Effector memory CD8-positive, alpha-beta T cell (primary cell): Measurements from ENCODE around the gene PRSS50.

Experiments
- ATAC-seq: fragments of 150-1000 bp; cut with Tn5 transposase; replicated peaks from 2 replicates; pipeline ENCODE4 v1.10.0; 2021; ENCODE audit warnings: mild to moderate bottlenecking, moderate library complexity
- DNase-seq, 3 experiments: peaks; one replicate each; pipeline ENCODE4 v3.0.0; 2021
- H3K27ac Mint-ChIP-seq, 2 donors: one replicate each; pipeline ENCODE4 v1.8.0; 2022; ENCODE audit warnings: mild to moderate bottlenecking in 2 of 2, mixed read lengths in 2 of 2, moderate library complexity in 2 of 2
- H3K27me3 Mint-ChIP-seq, 2 donors: one replicate each; pipeline ENCODE4 v1.8.0; 2022; ENCODE audit warnings: mixed read lengths in 2 of 2
- H3K36me3 Mint-ChIP-seq: one replicate; pipeline ENCODE4 v1.8.0; 2022; ENCODE audit warnings: mild to moderate bottlenecking, moderate library complexity, mixed read lengths; ENCODE audit not compliant: insufficient read depth
- H3K4me1 Mint-ChIP-seq, 2 donors: one replicate each; pipeline ENCODE4 v1.8.0; 2022; ENCODE audit warnings: low read depth in 2 of 2, mixed read lengths in 2 of 2
- H3K4me3 Mint-ChIP-seq, 2 donors: one replicate each; pipeline ENCODE4 v1.8.0; 2022; ENCODE audit warnings: mild to moderate bottlenecking in 2 of 2, mixed read lengths in 2 of 2, moderate library complexity in 2 of 2
- H3K9me3 Mint-ChIP-seq, 2 donors: one replicate each; pipeline ENCODE4 v1.8.0; 2022; ENCODE audit warnings: mixed read lengths in 2 of 2

The PRSS50 gene

GRCh38 chr3:46681856-46682540 lies 35.7 kb downstream of the PRSS50 start:
- no peak for ATAC-seq
- Mint-ChIP-seq H3K9me3 (no peaks in the 10 kb centered on the region), H3K27me3 (peaks cover 0 to 19% of the 10 kb centered on the region in 2 donors), H3K4me1 (no peaks in the 10 kb centered on the region), H3K4me3 (no peak overlapping the region), H3K27ac (no peak overlapping the region), H3K36me3 (no peaks in the 10 kb centered on the region)
- no peak for DNase-seq

GRCh38 chr3:46681387-46681786 lies 36.3 kb downstream of the PRSS50 start:
- no peak for ATAC-seq

GRCh38 chr3:46680298-46680826 lies 37.3 kb downstream of the PRSS50 start:
- Mint-ChIP-seq H3K4me3 (no peak overlapping the region), H3K27ac (no peak overlapping the region), H3K4me1 (no peaks in the 10 kb centered on the region), H3K27me3 (peaks cover 0 to 11% of the 10 kb centered on the region in 2 donors), H3K36me3 (no peaks in the 10 kb centered on the region), H3K9me3 (no peaks in the 10 kb centered on the region)
- no peak for DNase-seq
- ATAC-seq = no peak

More at GRCh38 chr3:46681387-46681786, 36.3 kb downstream of the PRSS50 start:
- H3K4me1 Mint-ChIP-seq = no peaks in the 10 kb centered on the region
- H3K27ac Mint-ChIP-seq = no peak overlapping the region
- H3K36me3 Mint-ChIP-seq = no peaks in the 10 kb centered on the region
- H3K27me3 Mint-ChIP-seq = peaks cover 0 to 19% of the 10 kb centered on the region in 2 donors
- no peaks in the 10 kb centered on the region for H3K9me3 Mint-ChIP-seq
- no peak for DNase-seq
- no peak overlapping the region for H3K4me3 Mint-ChIP-seq

GRCh38 chr3:46679681-46680080 lies 38.0 kb downstream of the PRSS50 start:
- peak overlapping the region in 1 of 2 donors; percentile 26 for H3K27ac Mint-ChIP-seq
- no peaks in the 10 kb centered on the region for H3K4me1 Mint-ChIP-seq

GRCh38 chr3:46678280-46678679 lies 39.4 kb downstream of the PRSS50 start:
- H3K4me3 Mint-ChIP-seq = no peak overlapping the region
- no peaks in the 10 kb centered on the region for H3K36me3 Mint-ChIP-seq
- no peak overlapping the region for H3K27ac Mint-ChIP-seq

More at GRCh38 chr3:46679681-46680080, 38.0 kb downstream of the PRSS50 start:
- H3K27me3 Mint-ChIP-seq = peaks cover 0 to 10% of the 10 kb centered on the region in 2 donors
- ATAC-seq (no peak), DNase-seq (no peak)
- no peaks in the 10 kb centered on the region for H3K36me3 Mint-ChIP-seq
- H3K4me3 Mint-ChIP-seq = no peak overlapping the region
- H3K9me3 Mint-ChIP-seq = no peaks in the 10 kb centered on the region

GRCh38 chr3:46677411-46677726 lies 40.3 kb downstream of the PRSS50 start:
- no peaks in the 10 kb centered on the region for H3K9me3 Mint-ChIP-seq
- no peaks in the 10 kb centered on the region for H3K4me1 Mint-ChIP-seq
- H3K27me3 Mint-ChIP-seq = peaks cover 0 to 18% of the 10 kb centered on the region in 2 donors
- H3K36me3 Mint-ChIP-seq = no peaks in the 10 kb centered on the region
- no peak for DNase-seq
- H3K27ac Mint-ChIP-seq = no peak overlapping the region
- H3K4me3 Mint-ChIP-seq = no peak overlapping the region
- no peak for ATAC-seq

More at GRCh38 chr3:46678280-46678679, 39.4 kb downstream of the PRSS50 start:
- Mint-ChIP-seq H3K9me3 (no peaks in the 10 kb centered on the region), H3K4me1 (no peaks in the 10 kb centered on the region), H3K27me3 (peaks cover 0 to 16% of the 10 kb centered on the region in 2 donors)
- ATAC-seq = no peak
- DNase-seq = no peak

GRCh38 chr3:46676601-46677410 lies 40.9 kb downstream of the PRSS50 start:
- Mint-ChIP-seq H3K36me3 (no peaks in the 10 kb centered on the region), H3K27ac (no peak overlapping the region), H3K4me3 (no peak overlapping the region), H3K27me3 (peaks cover 0 to 18% of the 10 kb centered on the region in 2 donors), H3K9me3 (no peaks in the 10 kb centered on the region), H3K4me1 (no peaks in the 10 kb centered on the region)
- DNase-seq (no peak), ATAC-seq (no peak)

- peaks cover 0 to 18% of the 10 kb centered on the region in 2 donors for H3K27me3 Mint-ChIP-seq
- ATAC-seq (no peak), DNase-seq (no peak)
- H3K27ac Mint-ChIP-seq = no peak overlapping the region
- no peaks in the 10 kb centered on the region for H3K9me3 Mint-ChIP-seq
- no peaks in the 10 kb centered on the region for H3K36me3 Mint-ChIP-seq
- no peak overlapping the region for H3K4me3 Mint-ChIP-seq
- H3K4me1 Mint-ChIP-seq = no peaks in the 10 kb centered on the region
Observed at GRCh38 chr3:46675843-46676567, 41.7 kb downstream of the PRSS50 start.

- ATAC-seq (no peak), DNase-seq (no peak)
- Mint-ChIP-seq H3K36me3 (no peaks in the 10 kb centered on the region), H3K27me3 (peaks cover 0 to 18% of the 10 kb centered on the region in 2 donors), H3K27ac (no peak overlapping the region), H3K9me3 (no peaks in the 10 kb centered on the region), H3K4me3 (no peak overlapping the region), H3K4me1 (no peaks in the 10 kb centered on the region)
Observed at GRCh38 chr3:46675426-46675825, 42.2 kb downstream of the PRSS50 start.

GRCh38 chr3:46674031-46674845 lies 43.4 kb downstream of the PRSS50 start:
- DNase-seq (no peak), ATAC-seq (no peak)
- Mint-ChIP-seq H3K4me3 (no peak overlapping the region), H3K36me3 (no peaks in the 10 kb centered on the region), H3K4me1 (no peaks in the 10 kb centered on the region), H3K9me3 (no peaks in the 10 kb centered on the region), H3K27me3 (peaks cover 0 to 8% of the 10 kb centered on the region in 2 donors), H3K27ac (no peak overlapping the region)

GRCh38 chr3:46673151-46674030 lies 44.3 kb downstream of the PRSS50 start:
- no peak overlapping the region for H3K27ac Mint-ChIP-seq
- ATAC-seq (no peak), DNase-seq (no peak)
- H3K36me3 Mint-ChIP-seq = no peaks in the 10 kb centered on the region
- H3K4me1 Mint-ChIP-seq = no peaks in the 10 kb centered on the region
- H3K27me3 Mint-ChIP-seq = peaks cover 0 to 8% of the 10 kb centered on the region in 2 donors
- H3K4me3 Mint-ChIP-seq = no peak overlapping the region
- no peaks in the 10 kb centered on the region for H3K9me3 Mint-ChIP-seq

- Mint-ChIP-seq H3K36me3 (no peaks in the 10 kb centered on the region), H3K27me3 (peaks cover 0 to 8% of the 10 kb centered on the region in 2 donors), H3K4me1 (no peaks in the 10 kb centered on the region), H3K9me3 (no peaks in the 10 kb centered on the region), H3K4me3 (no peak overlapping the region), H3K27ac (no peak overlapping the region)
- no peak for DNase-seq
- ATAC-seq = no peak
Observed at GRCh38 chr3:46672349-46672695, 45.3 kb downstream of the PRSS50 start.
